ENCODE data around the gene DUSP21.
"Not testable (repeated sequence)": the region's sequence is repeated elsewhere in the genome, so short reads cannot be mapped to it uniquely, and the experiment has no call there.

The DUSP21 gene

GRCh38 chrX:44843753-44844152 lies at the start of gene DUSP21:
TSS of gene DUSP21 (plus strand) at chrX:44844021. CDS start at chrX:44844133, 112 bp downstream.
- DNase-seq = no peak

GRCh38 chrX:44795945-44796450 lies 47.8 kb upstream of the DUSP21 start:
- no peak for DNase-seq

GRCh38 chrX:44802613-44803012 lies 41.2 kb upstream of the DUSP21 start:
- no peak for DNase-seq

GRCh38 chrX:44815681-44816080 lies 28.1 kb upstream of the DUSP21 start:
- no peak for DNase-seq

GRCh38 chrX:44816367-44816766 lies 27.5 kb upstream of the DUSP21 start:
- DNase-seq = no peak

- DNase-seq = no peak
Measured at GRCh38 chrX:44817029-44817428, 26.8 kb upstream of the DUSP21 start.

GRCh38 chrX:44822601-44823000 lies 21.2 kb upstream of the DUSP21 start:
- DNase-seq = no peak

GRCh38 chrX:44823193-44823592 lies 20.6 kb upstream of the DUSP21 start:
- not testable (repeated sequence) for DNase-seq

- DNase-seq = no peak
Measured at GRCh38 chrX:44828008-44828605, 15.7 kb upstream of the DUSP21 start.

- DNase-seq = no peak
Measured at GRCh38 chrX:44829832-44830231, 14.0 kb upstream of the DUSP21 start.

GRCh38 chrX:44842550-44843317 lies 1.1 kb upstream of the DUSP21 start:
- no peak for DNase-seq

- DNase-seq = no peak
Measured at GRCh38 chrX:44843318-44843702, 511 bp upstream of the DUSP21 start.

GRCh38 chrX:44844204-44844603 lies 383 bp downstream of the DUSP21 start:
- DNase-seq = no peak

- not testable (repeated sequence) for DNase-seq
Measured at GRCh38 chrX:44850891-44851290, 7.1 kb downstream of the DUSP21 start.

GRCh38 chrX:44871114-44871645 lies 27.4 kb downstream of the DUSP21 start:
- DNase-seq = no peak

- DNase-seq = peak; percentile 2 to 49
Measured at GRCh38 chrX:44871931-44872820, 28.4 kb downstream of the DUSP21 start.

- DNase-seq = peak; percentile 92 to 95
Measured at GRCh38 chrX:44872821-44873414, 29.1 kb downstream of the DUSP21 start, which contains the start of gene KDM6A. TSS of gene KDM6A (plus strand) at chrX:44873188. CDS start at chrX:44873552, 364 bp downstream.

- DNase-seq = peak; percentile 15 to 54
Measured at GRCh38 chrX:44873415-44874276, 29.8 kb downstream of the DUSP21 start.

- peak; percentile 28 to 54 for DNase-seq
Measured at GRCh38 chrX:44874420-44875184, 30.8 kb downstream of the DUSP21 start.

- no peak for DNase-seq
Measured at GRCh38 chrX:44875185-44875489, 31.3 kb downstream of the DUSP21 start.

GRCh38 chrX:44876086-44876485 lies 32.3 kb downstream of the DUSP21 start:
- DNase-seq = no peak
